Measurements from ENCODE around the gene FOXO1. TPM values are rescaled to one million over a fixed set of nuclear protein-coding genes. Genes with fewer than 3 reads are reported as not detected.

The FOXO1 gene
- total RNA-seq, 1 experiment from 2014 or later = 10.5 TPM

GRCh38 chr13:40597735-40598365, 68.6 kb downstream of the FOXO1 start:
- TF ChIP-seq, protein P1, sequence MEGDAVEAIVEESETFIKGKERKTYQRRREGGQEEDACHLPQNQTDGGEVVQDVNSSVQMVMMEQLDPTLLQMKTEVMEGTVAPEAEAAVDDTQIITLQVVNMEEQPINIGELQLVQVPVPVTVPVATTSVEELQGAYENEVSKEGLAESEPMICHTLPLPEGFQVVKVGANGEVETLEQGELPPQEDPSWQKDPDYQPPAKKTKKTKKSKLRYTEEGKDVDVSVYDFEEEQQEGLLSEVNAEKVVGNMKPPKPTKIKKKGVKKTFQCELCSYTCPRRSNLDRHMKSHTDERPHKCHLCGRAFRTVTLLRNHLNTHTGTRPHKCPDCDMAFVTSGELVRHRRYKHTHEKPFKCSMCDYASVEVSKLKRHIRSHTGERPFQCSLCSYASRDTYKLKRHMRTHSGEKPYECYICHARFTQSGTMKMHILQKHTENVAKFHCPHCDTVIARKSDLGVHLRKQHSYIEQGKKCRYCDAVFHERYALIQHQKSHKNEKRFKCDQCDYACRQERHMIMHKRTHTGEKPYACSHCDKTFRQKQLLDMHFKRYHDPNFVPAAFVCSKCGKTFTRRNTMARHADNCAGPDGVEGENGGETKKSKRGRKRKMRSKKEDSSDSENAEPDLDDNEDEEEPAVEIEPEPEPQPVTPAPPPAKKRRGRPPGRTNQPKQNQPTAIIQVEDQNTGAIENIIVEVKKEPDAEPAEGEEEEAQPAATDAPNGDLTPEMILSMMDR (conservative IDR thresholded peaks at IDR 0.05) = no peak
- TF ChIP-seq EZH2 (IDR thresholded peaks at IDR 0.05; ENCODE audit: low read depth) = no peak
- Histone ChIP-seq H3K36me3 (ENCODE audit: low read depth) (no peaks in the 10 kb centered on the region), H3K9me2 (ENCODE audit: insufficient read depth) (no peaks in the 10 kb centered on the region), H3K27me3 (ENCODE audit: insufficient read depth, low read depth) (no peaks in the 10 kb centered on the region), H3F3A (ENCODE audit: insufficient read depth, low read depth) (no peaks in the 10 kb centered on the region), H4K20me1 (ENCODE audit: insufficient read depth) (no peaks in the 10 kb centered on the region), H3K4me3 (no peak overlapping the region), H2AFZ (no peak overlapping the region), H3K4me1 (replicated peaks; ENCODE audit: insufficient read depth) (no peaks in the 10 kb centered on the region), H3K4me2 (peak overlapping the region; percentile 52), H3K27ac (peak overlapping the region; percentile 59), H3K9me3 (ENCODE audit: insufficient read depth, low read depth) (no peaks in the 10 kb centered on the region), H3K79me2 (ENCODE audit: low read depth) (peaks cover 15% of the 10 kb centered on the region; the same call in 1 of the 2 replicates)
- intact Hi-C loops (cut with micrococcal nuclease; ENCODE audit: unreplicated experiment) = loop anchor here (10.0 kb wide), 1 partner anchor 67 kb away; the partner anchor contains the start of gene FOXO1
- BruUV-seq (replicated peaks) = TSS peak; percentile 38
- ChIA-PET POLR2A (ENCODE audit: unreplicated experiment) (no interaction called here), CTCF (no interaction called here)
- DNase-seq = peak; percentile 51 to 57

- Histone ChIP-seq H3K4me3 (no peak overlapping the region), H3F3A (ENCODE audit: insufficient read depth, low read depth) (no peaks in the 10 kb centered on the region), H3K79me2 (ENCODE audit: low read depth) (peaks cover 15% of the 10 kb centered on the region; the same call in 1 of the 2 replicates), H3K9me2 (ENCODE audit: insufficient read depth) (no peaks in the 10 kb centered on the region), H3K27me3 (ENCODE audit: insufficient read depth, low read depth) (no peaks in the 10 kb centered on the region), H4K20me1 (ENCODE audit: insufficient read depth) (no peaks in the 10 kb centered on the region), H3K36me3 (ENCODE audit: low read depth) (no peaks in the 10 kb centered on the region), H3K27ac (no peak overlapping the region), H3K9me3 (ENCODE audit: insufficient read depth, low read depth) (no peaks in the 10 kb centered on the region), H3K4me2 (no peak overlapping the region), H3K4me1 (replicated peaks; ENCODE audit: insufficient read depth) (no peaks in the 10 kb centered on the region), H2AFZ (no peak overlapping the region)
- no peak for TF ChIP-seq EZH2 (IDR thresholded peaks at IDR 0.05; ENCODE audit: low read depth)
- TF ChIP-seq, protein P1 (conservative IDR thresholded peaks at IDR 0.05) = no peak
- ChIA-PET CTCF (no interaction called here), POLR2A (ENCODE audit: unreplicated experiment) (no interaction called here)
- intact Hi-C loops (cut with micrococcal nuclease; ENCODE audit: unreplicated experiment) = loop anchor here (10.0 kb wide), 1 partner anchor 68 kb away; the partner anchor contains the start of gene FOXO1
- no peak for DNase-seq
- no TSS peak for BruUV-seq (replicated peaks)
Observed at GRCh38 chr13:40596484-40596883, 70.0 kb downstream of the FOXO1 start.

DNA sequence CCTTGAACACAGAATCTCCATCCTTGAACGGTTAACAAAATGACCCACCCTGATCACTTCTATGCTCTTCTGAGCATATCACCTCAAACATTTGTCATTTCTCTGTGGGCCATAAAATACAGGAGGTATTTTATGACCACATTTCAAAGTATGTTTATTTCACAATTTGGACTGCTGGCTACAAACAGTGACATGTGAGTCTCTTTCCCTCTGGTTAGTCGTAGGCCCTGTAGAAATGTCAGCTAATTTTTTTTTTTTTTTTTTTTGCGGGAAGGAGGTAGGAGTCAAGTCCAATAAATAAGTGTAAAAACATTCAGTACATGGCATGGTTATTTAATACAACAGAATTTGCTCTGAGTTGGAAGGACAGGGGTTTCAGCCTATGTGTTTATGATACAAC, 70.7 kb downstream of the FOXO1 start:
- intact Hi-C loops (cut with micrococcal nuclease; ENCODE audit: unreplicated experiment) = loop anchor here (10.0 kb wide), 1 partner anchor 69 kb away; the partner anchor contains the start of gene FOXO1
- no peaks in the 10 kb centered on the region for H3F3A ChIP-seq (ENCODE audit: insufficient read depth, low read depth)
- TF ChIP-seq, protein P1 (conservative IDR thresholded peaks at IDR 0.05) = no peak
- no peak for TF ChIP-seq EZH2 (IDR thresholded peaks at IDR 0.05; ENCODE audit: low read depth)
- no peaks in the 10 kb centered on the region for H3K27me3 ChIP-seq (ENCODE audit: insufficient read depth, low read depth)
- no TSS peak for BruUV-seq (replicated peaks)
- H3K9me2 ChIP-seq (ENCODE audit: insufficient read depth) = no peaks in the 10 kb centered on the region
- no peak overlapping the region for H3K27ac ChIP-seq
- H3K36me3 ChIP-seq (ENCODE audit: low read depth) = no peaks in the 10 kb centered on the region
- ChIA-PET CTCF (no interaction called here), POLR2A (ENCODE audit: unreplicated experiment) (no interaction called here)
- peaks cover 14% of the 10 kb centered on the region; the same call in 1 of the 2 replicates for H3K79me2 ChIP-seq (ENCODE audit: low read depth)
- H4K20me1 ChIP-seq (ENCODE audit: insufficient read depth) = no peaks in the 10 kb centered on the region
- no peak overlapping the region for H2AFZ ChIP-seq
- H3K9me3 ChIP-seq (ENCODE audit: insufficient read depth, low read depth) = no peaks in the 10 kb centered on the region
- no peak overlapping the region for H3K4me2 ChIP-seq
- H3K4me1 ChIP-seq (replicated peaks; ENCODE audit: insufficient read depth) = no peaks in the 10 kb centered on the region
- no peak overlapping the region for H3K4me3 ChIP-seq
- DNase-seq = no peak
